ENCODE data around the gene DDIT4.
"Not testable (repeated sequence)": the region's sequence is repeated elsewhere in the genome, so short reads cannot be mapped to it uniquely, and the experiment has no call there.

Gene DDIT4

DNA sequence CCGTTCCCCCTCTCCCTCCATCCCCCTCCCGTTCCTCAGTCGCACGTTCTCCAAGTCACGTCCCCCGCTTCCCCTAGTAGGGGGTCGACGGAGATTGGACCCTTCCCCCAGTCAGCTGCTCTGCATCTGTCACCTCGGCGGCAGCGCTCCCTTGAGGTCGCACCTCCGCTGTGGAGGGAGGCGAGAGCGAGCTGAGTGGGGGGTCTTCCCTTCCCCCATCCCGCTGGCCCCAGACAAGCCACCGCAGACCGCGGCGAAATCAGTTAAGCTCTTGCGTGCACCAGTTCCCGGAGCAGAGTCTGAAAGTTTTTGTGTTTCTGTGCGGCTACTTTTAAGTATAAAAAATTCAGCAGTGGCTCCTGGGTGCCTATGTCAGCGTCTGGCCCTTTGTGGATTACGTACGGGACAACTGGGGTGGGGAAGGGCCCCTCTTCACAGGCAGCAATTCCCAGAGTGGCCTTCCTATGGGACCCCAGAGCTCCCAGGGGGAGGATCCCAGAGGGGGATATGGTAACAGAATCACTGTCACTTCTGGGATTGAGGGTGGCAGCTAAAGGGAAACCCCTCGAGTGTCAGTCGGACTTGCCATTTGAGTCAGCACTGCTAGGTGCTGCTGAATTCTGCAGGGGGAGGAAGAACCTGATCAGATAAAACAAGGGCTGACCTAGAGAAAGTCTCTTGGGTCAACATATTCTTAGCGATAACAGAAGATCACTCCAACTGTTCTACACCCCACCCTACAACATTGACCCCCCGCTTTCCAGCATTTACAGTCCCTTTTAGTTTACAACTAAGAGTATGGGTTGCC lies 12.5 kb upstream of the DDIT4 start:
- H3K27ac ChIP-seq (ENCODE audit: low read depth, low read length), result peak overlapping the region; percentile 93
- H3K4me3 ChIP-seq (ENCODE audit: low read depth, low read length), result peak overlapping the region; percentile 63
- peaks cover 52% of the 10 kb centered on the region for H3K4me1 ChIP-seq (ENCODE audit: control insufficient read depth, insufficient read depth, low read length)

DNA sequence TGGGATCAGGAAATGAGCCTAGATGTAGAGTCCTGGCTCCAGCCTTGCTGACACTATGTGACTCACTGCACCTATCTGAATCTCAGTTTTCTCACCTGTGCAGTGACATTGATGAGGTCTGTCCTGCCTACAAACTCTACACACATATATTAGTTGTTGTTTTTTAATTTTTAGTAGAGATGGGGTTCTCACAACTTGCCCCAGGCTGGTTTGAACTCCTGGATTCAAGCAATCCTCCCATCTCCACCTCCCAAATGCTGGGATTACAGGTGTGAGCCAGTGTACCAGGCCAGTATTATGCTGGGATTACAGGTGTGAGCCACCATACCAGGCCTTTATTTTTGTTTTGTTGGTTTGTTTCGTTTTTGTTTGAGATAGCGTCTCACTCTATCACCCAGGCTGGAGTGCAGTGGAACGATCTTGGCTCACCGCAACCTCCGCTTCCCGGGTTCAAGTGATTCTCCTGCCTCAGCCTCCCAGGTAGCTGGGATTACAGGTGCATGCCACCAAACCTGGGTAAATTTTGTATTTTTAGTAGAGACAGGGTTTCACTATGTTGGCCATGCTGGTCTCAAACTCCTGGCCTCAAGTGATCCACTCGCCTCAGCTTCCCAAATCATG lies 11.8 kb upstream of the DDIT4 start:
- Histone ChIP-seq H3K4me3 (ENCODE audit: low read depth, low read length) (peak overlapping the region; percentile 63), H3K36me3 (ENCODE audit: control insufficient read depth, insufficient read depth, low read length) (no peaks in the 10 kb centered on the region), H3K27ac (ENCODE audit: low read depth, low read length) (peak overlapping the region; percentile 93), H3K27me3 (ENCODE audit: control insufficient read depth, insufficient read depth, low read length) (no peaks in the 10 kb centered on the region), H3K4me1 (ENCODE audit: control insufficient read depth, insufficient read depth, low read length) (peaks cover 51% of the 10 kb centered on the region), H3K9ac (ENCODE audit: low read depth, low read length) (no peak overlapping the region), H3K9me3 (ENCODE audit: control insufficient read depth, insufficient read depth, low read length) (no peaks in the 10 kb centered on the region)

More for the DNA sequence above, 12.5 kb upstream of the DDIT4 start:
- H3K27me3 ChIP-seq (ENCODE audit: control insufficient read depth, insufficient read depth, low read length), result no peaks in the 10 kb centered on the region
- H3K9me3 ChIP-seq (ENCODE audit: control insufficient read depth, insufficient read depth, low read length), result no peaks in the 10 kb centered on the region
- H3K9ac ChIP-seq (ENCODE audit: low read depth, low read length), result peak overlapping the region; percentile 58
- no peaks in the 10 kb centered on the region for H3K36me3 ChIP-seq (ENCODE audit: control insufficient read depth, insufficient read depth, low read length)

- no peak overlapping the region for H3K4me3 ChIP-seq (ENCODE audit: low read depth, low read length)
Measured at GRCh38 chr10:72263613-72264241, 10.0 kb upstream of the DDIT4 start.

DNA sequence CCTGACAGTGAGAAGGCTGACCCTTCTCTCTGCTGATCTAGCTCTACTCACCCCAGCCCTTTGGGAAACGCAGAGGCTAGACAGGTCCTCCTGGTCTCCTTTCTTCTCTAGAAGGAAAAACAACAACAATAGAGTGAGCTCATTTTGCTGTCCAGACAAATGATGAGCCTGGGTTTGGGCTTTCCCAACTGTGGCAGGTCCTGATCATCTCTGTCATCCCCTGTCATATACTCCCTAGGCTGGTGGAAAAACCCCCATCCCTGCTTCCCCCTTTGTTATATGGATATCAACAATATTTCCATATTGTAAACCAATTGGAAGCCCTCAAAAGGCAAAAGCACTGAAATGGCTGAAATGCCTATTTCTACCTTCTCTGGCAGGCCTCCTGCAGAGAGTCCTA lies 9.2 kb upstream of the DDIT4 start:
- no peaks in the 10 kb centered on the region for H3K36me3 ChIP-seq (ENCODE audit: control insufficient read depth, insufficient read depth, low read length)
- no peak overlapping the region for H3K9ac ChIP-seq (ENCODE audit: low read depth, low read length)
- H3K27ac ChIP-seq (ENCODE audit: low read depth, low read length), result no peak overlapping the region
- no peaks in the 10 kb centered on the region for H3K9me3 ChIP-seq (ENCODE audit: control insufficient read depth, insufficient read depth, low read length)
- no peaks in the 10 kb centered on the region for H3K27me3 ChIP-seq (ENCODE audit: control insufficient read depth, insufficient read depth, low read length)
- no peak overlapping the region for H3K4me3 ChIP-seq (ENCODE audit: low read depth, low read length)
- H3K4me1 ChIP-seq (ENCODE audit: control insufficient read depth, insufficient read depth, low read length), result peaks cover 47% of the 10 kb centered on the region

More at GRCh38 chr10:72263613-72264241, 10.0 kb upstream of the DDIT4 start:
- no peaks in the 10 kb centered on the region for H3K36me3 ChIP-seq (ENCODE audit: control insufficient read depth, insufficient read depth, low read length)
- H3K27ac ChIP-seq (ENCODE audit: low read depth, low read length), result no peak overlapping the region
- no peaks in the 10 kb centered on the region for H3K9me3 ChIP-seq (ENCODE audit: control insufficient read depth, insufficient read depth, low read length)
- no peak overlapping the region for H3K9ac ChIP-seq (ENCODE audit: low read depth, low read length)
- peaks cover 53% of the 10 kb centered on the region for H3K4me1 ChIP-seq (ENCODE audit: control insufficient read depth, insufficient read depth, low read length)
- H3K27me3 ChIP-seq (ENCODE audit: control insufficient read depth, insufficient read depth, low read length), result no peaks in the 10 kb centered on the region

DNA sequence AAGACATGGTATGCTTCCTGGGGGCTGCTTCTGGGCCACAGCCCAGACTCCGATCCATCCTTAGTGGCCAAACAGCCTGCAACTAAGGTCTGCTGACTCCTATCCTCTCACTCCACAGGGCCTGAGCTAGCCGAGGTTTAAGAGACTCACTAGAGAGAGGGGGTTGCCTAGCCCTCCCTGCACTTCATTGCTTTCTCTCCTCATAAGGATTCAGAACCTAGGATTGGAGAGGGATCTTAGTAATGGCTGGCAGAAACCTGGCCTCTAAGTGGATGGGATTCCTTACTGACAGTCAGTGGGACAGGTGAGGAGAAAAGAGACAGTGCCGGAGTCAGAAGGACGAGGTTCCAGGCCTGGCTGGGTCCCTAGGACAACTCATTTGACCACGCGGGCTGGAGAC lies 8.2 kb upstream of the DDIT4 start:
- H3K27ac ChIP-seq (ENCODE audit: low read depth, low read length), result peak overlapping the region; percentile 47
- peaks cover 38% of the 10 kb centered on the region for H3K4me1 ChIP-seq (ENCODE audit: control insufficient read depth, insufficient read depth, low read length)
- no peaks in the 10 kb centered on the region for H3K36me3 ChIP-seq (ENCODE audit: control insufficient read depth, insufficient read depth, low read length)
- no peaks in the 10 kb centered on the region for H3K27me3 ChIP-seq (ENCODE audit: control insufficient read depth, insufficient read depth, low read length)
- no peaks in the 10 kb centered on the region for H3K9me3 ChIP-seq (ENCODE audit: control insufficient read depth, insufficient read depth, low read length)
- no peak overlapping the region for H3K9ac ChIP-seq (ENCODE audit: low read depth, low read length)
- H3K4me3 ChIP-seq (ENCODE audit: low read depth, low read length), result no peak overlapping the region

- Histone ChIP-seq H3K4me1 (ENCODE audit: control insufficient read depth, insufficient read depth, low read length) (peaks cover 36% of the 10 kb centered on the region), H3K9ac (ENCODE audit: low read depth, low read length) (no peak overlapping the region), H3K9me3 (ENCODE audit: control insufficient read depth, insufficient read depth, low read length) (no peaks in the 10 kb centered on the region), H3K36me3 (ENCODE audit: control insufficient read depth, insufficient read depth, low read length) (no peaks in the 10 kb centered on the region), H3K27me3 (ENCODE audit: control insufficient read depth, insufficient read depth, low read length) (no peaks in the 10 kb centered on the region), H3K27ac (ENCODE audit: low read depth, low read length) (no peak overlapping the region), H3K4me3 (ENCODE audit: low read depth, low read length) (no peak overlapping the region)
Measured at GRCh38 chr10:72265990-72266865, 7.5 kb upstream of the DDIT4 start.

GRCh38 chr10:72267381-72267780 lies 6.3 kb upstream of the DDIT4 start:
- H3K9me3 ChIP-seq (ENCODE audit: control insufficient read depth, insufficient read depth, low read length), result no peaks in the 10 kb centered on the region
- H3K9ac ChIP-seq (ENCODE audit: low read depth, low read length), result peak overlapping the region; percentile 13; the same call in 1 of the 2 replicates
- H3K27ac ChIP-seq (ENCODE audit: low read depth, low read length), result peak overlapping the region; percentile 76
- no peaks in the 10 kb centered on the region for H3K36me3 ChIP-seq (ENCODE audit: control insufficient read depth, insufficient read depth, low read length)
- no peak overlapping the region; the same call in 1 of the 2 replicates for H3K4me3 ChIP-seq (ENCODE audit: low read depth, low read length)
- peaks cover 32% of the 10 kb centered on the region for H3K4me1 ChIP-seq (ENCODE audit: control insufficient read depth, insufficient read depth, low read length)
- no peaks in the 10 kb centered on the region for H3K27me3 ChIP-seq (ENCODE audit: control insufficient read depth, insufficient read depth, low read length)

DNA sequence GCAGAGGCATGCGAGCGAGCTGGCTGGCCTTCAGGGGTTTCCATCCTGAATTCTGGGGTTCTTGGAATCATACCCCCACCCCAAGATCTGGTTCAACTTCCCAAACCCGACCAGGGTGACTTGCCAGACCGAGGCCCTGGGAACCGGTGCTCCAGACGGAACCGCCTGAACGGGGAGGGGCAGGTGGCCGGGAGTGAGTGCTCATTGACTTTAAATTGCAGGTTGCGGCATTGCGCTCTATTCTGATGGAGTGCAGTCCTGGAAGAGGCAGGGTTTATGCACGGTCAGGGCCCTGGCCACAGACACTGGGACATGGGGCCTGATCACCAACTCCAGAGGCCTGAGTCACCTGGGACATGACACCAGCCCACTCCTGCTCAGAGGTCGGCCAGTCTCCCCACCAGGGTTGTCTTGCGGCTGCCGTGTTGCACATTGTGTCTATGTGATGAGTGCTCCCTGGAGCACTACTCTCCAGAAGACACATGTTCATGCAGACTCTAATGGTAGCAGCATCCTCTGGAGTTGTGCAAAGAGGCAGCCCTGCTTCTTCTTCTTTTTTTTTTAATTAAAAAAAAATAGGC lies 5.8 kb upstream of the DDIT4 start:
- H3K4me1 ChIP-seq (ENCODE audit: control insufficient read depth, insufficient read depth, low read length), result peaks cover 35% of the 10 kb centered on the region

DNA sequence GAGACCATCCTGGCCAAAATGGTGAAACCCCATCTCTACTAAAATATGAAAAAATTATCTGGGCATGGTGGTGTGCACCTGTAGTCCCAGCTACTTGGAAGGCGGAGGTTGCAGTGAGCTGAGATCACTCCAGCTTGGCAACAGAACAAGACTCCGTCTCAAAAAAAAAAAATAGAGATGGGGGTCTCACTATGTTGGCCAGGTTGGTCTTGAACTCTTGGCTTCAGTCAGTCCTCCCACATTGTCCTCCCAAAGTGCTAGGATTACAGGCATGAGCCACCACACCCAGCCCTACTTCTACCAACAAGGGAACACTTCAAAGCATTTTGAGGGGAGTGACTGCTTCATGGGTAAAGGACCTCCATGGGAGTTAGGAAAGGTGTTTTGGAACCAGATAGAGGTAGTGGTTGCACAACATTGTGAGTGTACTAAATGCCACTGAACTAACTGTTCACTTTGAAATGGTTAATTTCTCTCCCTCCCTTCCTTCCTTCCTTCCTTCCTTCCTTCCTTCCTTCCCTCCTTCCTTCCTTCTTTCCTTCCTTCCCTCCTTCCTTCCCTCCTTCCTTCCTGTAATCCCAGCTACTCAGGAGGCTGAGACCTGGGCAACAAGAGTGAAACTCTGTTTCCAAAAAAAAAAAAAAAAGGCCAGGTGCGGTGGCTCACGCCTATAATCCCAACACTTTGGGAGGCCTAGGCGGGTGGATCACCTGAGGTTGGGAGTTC lies 5.1 kb upstream of the DDIT4 start:
- H3K9ac ChIP-seq (ENCODE audit: low read depth, low read length); H3K4me3 ChIP-seq (ENCODE audit: low read depth, low read length); H3K36me3 ChIP-seq (ENCODE audit: control insufficient read depth, insufficient read depth, low read length); H3K27ac ChIP-seq (ENCODE audit: low read depth, low read length); H3K9me3 ChIP-seq (ENCODE audit: control insufficient read depth, insufficient read depth, low read length); H3K27me3 ChIP-seq (ENCODE audit: control insufficient read depth, insufficient read depth, low read length): not testable (repeated sequence)
- H3K4me1 ChIP-seq (ENCODE audit: control insufficient read depth, insufficient read depth, low read length), result peaks cover 35% of the 10 kb centered on the region

More for the DNA sequence above, 5.8 kb upstream of the DDIT4 start:
- Histone ChIP-seq H3K4me3 (ENCODE audit: low read depth, low read length) (no peak overlapping the region; the same call in 1 of the 2 replicates), H3K9me3 (ENCODE audit: control insufficient read depth, insufficient read depth, low read length) (no peaks in the 10 kb centered on the region), H3K9ac (ENCODE audit: low read depth, low read length) (peak overlapping the region; percentile 13), H3K27me3 (ENCODE audit: control insufficient read depth, insufficient read depth, low read length) (no peaks in the 10 kb centered on the region), H3K27ac (ENCODE audit: low read depth, low read length) (peak overlapping the region; percentile 76), H3K36me3 (ENCODE audit: control insufficient read depth, insufficient read depth, low read length) (no peaks in the 10 kb centered on the region)
